ENCODE results near the gene SPAG6. TPM values are rescaled to one million over a fixed set of nuclear protein-coding genes. Genes with fewer than 3 reads are reported as not detected.

Gene SPAG6
- total and polyA plus RNA-seq, 9 of the 15 experiments (the other 6 are each of a cell fraction or from before 2014, with no cell fraction given) = 3.5 to 23.1 (median 11.8) TPM

- TF ChIP-seq CUX1 (CRISPR knock-in tag; IDR thresholded peaks at IDR 0.05) (peak; percentile 98), SNIP1 (IDR thresholded peaks at IDR 0.05; ENCODE audit: low read depth) (no peak), ARNT (IDR thresholded peaks at IDR 0.05) (no peak; a peak in 2 of 4 replicates), EHMT2 (IDR thresholded peaks at IDR 0.05) (no peak), POLR2H (tag; IDR thresholded peaks at IDR 0.05; ENCODE audit: low read depth) (peak; percentile 86), ZEB2 (IDR thresholded peaks at IDR 0.05) (peak; percentile 54; the same call in 1 of the 2 replicates), CBFA2T2 (conservative IDR thresholded peaks at IDR 0.05) (peak; percentile 64), MYBL2 (IDR thresholded peaks at IDR 0.05; ENCODE audit: low read depth) (no peak), MYBL2 (CRISPR knock-in tag; IDR thresholded peaks at IDR 0.05; ENCODE audit: borderline replicate concordance) (no peak), STAT5B (CRISPR knock-in tag; IDR thresholded peaks at IDR 0.05) (no peak), KHSRP (IDR thresholded peaks at IDR 0.05) (0 out of 2 replicates have a peak, but pooled peaks have one; percentile 37), POLR2AphosphoS5 (IDR thresholded peaks at IDR 0.05; ENCODE audit: control insufficient read depth, insufficient read depth, low read depth, low read length) (peak; percentile 54; the same call in 1 of the 2 replicates), GTF2A2 (tag; IDR thresholded peaks at IDR 0.05) (0 out of 2 replicates have a peak, but pooled peaks have one; percentile 32), TRIM28 (IDR thresholded peaks at IDR 0.05) (peak; percentile 28; the same call in 1 of the 2 replicates), L3MBTL2 (IDR thresholded peaks at IDR 0.05) (peak; percentile 24), ID3 (CRISPR knock-in tag; IDR thresholded peaks at IDR 0.05) (no peak), ID3 (tag; IDR thresholded peaks at IDR 0.05) (no peak), CHD2 (IDR thresholded peaks at IDR 0.05; ENCODE audit: low read depth, low read length) (no peak), ARID1B (IDR thresholded peaks at IDR 0.05) (peak; percentile 94), NFYB (IDR thresholded peaks at IDR 0.05; ENCODE audit: extremely low read depth, insufficient read length) (no peak)
- TF ChIP-seq, protein P1, sequence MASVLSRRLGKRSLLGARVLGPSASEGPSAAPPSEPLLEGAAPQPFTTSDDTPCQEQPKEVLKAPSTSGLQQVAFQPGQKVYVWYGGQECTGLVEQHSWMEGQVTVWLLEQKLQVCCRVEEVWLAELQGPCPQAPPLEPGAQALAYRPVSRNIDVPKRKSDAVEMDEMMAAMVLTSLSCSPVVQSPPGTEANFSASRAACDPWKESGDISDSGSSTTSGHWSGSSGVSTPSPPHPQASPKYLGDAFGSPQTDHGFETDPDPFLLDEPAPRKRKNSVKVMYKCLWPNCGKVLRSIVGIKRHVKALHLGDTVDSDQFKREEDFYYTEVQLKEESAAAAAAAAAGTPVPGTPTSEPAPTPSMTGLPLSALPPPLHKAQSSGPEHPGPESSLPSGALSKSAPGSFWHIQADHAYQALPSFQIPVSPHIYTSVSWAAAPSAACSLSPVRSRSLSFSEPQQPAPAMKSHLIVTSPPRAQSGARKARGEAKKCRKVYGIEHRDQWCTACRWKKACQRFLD (CRISPR knock-in tag; IDR thresholded peaks at IDR 0.05) = peak; percentile 79
- TF ChIP-seq, protein P2, sequence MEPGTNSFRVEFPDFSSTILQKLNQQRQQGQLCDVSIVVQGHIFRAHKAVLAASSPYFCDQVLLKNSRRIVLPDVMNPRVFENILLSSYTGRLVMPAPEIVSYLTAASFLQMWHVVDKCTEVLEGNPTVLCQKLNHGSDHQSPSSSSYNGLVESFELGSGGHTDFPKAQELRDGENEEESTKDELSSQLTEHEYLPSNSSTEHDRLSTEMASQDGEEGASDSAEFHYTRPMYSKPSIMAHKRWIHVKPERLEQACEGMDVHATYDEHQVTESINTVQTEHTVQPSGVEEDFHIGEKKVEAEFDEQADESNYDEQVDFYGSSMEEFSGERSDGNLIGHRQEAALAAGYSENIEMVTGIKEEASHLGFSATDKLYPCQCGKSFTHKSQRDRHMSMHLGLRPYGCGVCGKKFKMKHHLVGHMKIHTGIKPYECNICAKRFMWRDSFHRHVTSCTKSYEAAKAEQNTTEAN (CRISPR knock-in tag; IDR thresholded peaks at IDR 0.05) = no peak
These were observed 44.7 kb downstream of the SPAG6 start (continued) for GRCh38 chr10:22389856-22390589.
